ENCODE data around the gene ZBP1.

Gene ZBP1

GRCh38 chr20:57657535-57658446 lies 37.6 kb upstream of the ZBP1 start:
- DNase-seq, result no peak

DNA sequence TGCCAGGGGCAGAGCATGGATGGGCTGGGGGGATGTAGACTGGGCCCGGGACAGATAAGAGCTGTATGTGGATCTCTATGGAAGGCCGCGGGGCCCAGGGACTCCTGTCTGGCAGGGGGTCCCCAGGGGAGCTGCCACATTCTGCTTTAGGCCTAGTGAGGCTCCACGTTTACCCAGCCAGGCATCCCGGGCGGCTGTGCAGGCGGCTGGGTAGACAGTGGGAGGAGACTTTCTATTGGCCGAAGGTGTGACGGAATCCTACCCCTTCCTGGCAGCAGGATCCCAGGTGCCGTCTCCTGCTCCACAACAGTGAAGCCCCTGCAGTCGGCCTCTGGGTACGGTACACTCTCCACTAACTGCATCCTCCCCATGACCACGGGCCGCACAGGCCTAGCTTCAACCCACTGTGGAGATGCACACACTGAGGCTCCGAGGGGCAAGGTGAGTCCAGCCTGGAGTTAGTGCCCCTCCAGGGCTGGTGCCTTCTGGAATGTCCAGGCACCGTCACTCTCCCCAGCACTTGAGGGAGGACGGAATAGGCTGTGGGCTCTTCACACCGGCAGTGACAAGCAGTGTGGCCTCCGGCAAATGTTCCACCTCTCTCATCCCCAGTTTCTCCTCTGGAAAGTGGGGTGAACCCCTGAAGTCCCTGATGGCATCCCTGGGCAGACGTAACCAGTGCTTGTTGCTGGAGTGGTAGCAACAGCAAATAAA lies 36.8 kb upstream of the ZBP1 start:
- DNase-seq, result no peak

DNA sequence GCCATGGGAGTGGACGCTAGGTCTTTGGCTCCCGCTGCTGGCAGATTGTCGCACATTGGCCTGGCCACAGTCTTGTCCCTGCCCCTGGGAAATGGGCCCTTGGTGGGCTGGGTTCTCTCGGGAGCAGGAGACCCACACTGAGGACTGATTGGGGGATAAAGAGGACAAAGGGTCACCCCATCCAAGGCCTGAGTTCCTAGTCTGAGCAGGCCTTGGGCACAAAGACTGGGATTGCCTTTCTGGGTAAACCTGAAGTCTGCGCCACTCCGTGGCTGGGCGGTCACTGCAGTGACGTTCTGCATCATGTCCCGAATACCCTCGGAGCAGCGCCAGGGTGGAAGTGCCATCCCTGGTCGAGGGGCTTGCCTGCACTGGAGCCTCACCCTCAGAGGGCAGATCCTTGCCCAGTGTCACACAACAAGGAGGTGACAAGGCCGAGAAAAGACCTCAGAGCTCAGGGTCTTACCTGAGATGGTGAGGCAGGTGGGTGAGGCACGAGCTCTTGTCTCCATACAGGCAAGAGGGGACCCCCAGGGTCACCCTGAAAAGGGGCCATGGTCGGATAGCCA lies 36.1 kb upstream of the ZBP1 start:
- DNase-seq, result no peak

GRCh38 chr20:57655809-57656155 lies 35.6 kb upstream of the ZBP1 start:
- no peak for DNase-seq

DNA sequence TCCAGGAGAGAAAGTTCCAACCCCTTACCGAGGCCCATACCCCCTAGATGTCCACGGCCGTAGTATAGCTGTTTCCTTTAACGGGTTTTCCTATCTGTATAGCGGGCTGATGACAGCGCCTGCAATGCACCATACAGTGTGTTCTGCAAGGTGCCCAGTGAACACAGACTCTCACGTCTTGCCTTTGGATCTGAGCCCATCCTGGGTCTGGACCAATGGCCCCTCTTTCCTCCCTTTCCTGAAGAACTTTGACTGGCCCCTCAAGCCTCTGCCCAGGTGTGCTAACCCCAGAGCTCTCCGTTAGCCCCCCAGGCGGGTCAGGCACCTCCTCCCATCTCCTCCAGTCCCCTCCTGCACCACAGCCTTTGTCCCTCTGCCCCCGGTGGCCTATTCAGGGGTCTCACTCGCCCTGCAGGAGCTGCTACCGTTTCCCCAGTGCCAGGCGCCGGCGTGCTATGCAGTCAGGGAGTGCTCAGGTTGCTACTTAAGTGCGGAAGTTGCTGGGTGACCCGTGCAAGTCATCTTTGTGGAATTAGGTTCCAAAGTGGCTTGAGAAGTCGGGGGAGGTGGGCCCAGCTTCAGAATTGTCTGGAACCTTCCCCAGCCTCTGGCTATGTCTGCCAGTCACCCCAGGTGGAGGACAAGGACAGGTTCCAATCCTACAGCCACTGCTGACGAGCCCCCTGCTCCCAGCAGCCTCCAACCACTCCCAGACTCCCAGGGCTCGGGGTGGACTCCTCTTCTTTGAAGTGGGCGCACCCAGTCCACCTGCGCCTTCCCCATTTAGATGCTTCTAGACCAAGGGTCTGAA lies 35.0 kb upstream of the ZBP1 start:
- DNase-seq, result no peak

DNA sequence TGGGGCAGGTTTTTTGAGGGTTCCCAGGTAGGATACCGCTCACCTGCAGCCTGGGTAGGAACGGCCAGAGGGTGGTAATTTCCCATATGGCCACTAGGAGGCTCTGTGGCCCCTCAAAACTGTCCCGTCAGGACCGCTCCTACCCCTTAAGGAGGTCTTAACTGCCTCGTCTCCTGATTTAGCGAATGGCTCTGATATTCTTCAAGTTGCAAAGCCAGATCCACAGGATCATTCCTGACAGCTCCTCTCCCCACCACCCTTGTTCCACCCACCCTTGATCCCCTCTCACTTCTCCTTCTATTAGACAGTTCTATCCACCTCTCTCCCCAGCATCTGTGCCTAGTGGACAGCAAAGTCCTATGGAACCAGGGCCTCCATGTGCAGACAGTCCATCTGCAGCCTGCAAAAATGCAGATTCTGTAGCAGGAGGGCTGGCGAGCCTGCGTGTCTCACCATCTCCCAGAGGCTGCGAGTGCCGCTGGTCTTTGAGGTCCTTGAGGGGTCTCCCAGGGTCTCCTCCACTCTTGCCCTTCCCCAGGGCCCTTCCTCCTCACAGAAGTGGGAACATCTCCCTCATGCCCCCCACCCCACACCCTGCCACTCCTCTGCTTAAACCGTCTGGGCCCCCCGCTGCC lies 34.3 kb upstream of the ZBP1 start:
- DNase-seq, result peak; percentile 88

GRCh38 chr20:57653910-57654309 lies 33.7 kb upstream of the ZBP1 start:
- DNase-seq, result no peak

GRCh38 chr20:57653546-57653900 lies 33.3 kb upstream of the ZBP1 start:
- DNase-seq, result no peak

DNA sequence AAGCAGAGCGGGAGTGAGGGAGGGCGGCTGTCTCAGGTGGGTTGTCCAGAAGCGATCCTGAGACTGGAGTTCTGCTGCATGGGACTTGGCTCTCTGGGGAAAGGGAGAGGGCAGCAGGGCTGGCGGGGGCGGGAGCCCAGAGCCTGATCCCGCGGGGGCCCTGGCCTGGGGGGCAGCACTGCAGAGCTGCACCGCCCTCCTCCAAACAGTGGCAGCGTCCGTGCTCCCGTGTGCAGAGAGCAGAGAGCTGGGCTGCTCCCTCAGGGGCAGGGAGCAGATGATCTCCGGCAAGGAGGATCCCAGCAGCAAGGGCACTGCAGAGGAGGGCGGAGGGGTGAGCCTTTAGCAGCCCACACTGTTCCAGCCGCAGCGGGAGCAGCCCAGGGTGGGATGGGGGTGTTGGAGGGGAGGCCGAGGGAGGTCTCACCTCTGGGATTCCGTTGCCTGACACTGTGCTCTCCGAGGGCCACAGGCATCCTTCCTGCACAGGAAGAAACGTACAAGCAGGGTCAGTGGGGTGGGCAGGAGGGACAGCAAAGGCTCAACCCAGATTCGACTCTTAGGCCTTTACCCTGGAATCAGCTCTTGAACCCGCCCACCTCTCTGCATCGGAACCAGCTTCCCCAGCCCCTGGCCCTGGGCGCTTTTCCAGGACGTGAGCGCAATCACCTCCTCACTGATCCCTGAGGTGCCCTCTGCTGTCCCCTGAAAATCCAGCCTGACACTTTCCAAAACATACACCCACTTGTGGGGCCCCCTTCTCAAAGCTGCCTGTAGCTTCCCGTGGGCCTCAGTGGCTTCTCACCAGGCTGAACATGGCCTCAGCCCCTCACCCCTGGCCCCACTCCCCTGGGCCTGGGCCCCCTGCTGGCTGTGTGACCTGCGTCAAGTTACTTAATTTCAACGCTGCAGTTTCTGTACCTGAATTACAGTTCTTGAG lies 32.6 kb upstream of the ZBP1 start:
- DNase-seq, result no peak

- DNase-seq, result no peak
These were observed 31.8 kb upstream of the ZBP1 start for GRCh38 chr20:57651881-57652605.

DNA sequence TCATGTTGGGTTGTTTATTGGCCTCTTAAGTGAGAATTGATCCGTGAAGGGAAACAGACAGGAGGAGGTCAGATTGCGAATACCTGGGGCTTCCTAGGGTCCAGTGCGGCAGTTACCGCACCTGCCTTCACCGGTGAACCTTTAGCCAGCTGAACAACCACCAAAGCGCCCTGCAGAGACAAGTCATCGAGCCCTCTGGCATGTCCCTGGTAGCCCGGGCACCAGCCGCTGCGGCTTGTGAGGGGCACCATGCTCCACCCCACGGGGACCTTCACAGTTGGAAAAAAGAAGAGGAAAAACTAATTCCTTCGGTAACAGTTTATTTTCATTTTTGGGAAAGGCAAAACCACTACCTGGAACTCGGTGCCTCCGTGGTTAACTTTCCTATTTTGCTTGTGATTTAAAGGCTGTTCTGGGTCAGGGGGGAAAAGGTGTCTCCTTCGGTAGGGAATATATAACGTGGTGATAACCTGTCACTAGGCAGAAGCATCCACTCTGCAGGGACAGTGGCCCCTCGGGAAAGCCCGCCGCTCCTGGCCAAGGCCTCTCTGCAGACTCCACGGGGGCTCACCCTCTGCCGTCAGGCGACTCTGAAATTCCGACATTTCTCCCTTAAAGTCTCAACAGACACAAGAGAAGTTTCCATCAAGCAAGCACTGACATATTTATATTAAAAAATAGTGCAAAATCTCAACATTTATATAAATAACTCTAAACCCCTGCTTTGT lies 30.7 kb upstream of the ZBP1 start:
- DNase-seq, result no peak

GRCh38 chr20:57650266-57650665 lies 30.0 kb upstream of the ZBP1 start:
- DNase-seq, result peak; percentile 1

DNA sequence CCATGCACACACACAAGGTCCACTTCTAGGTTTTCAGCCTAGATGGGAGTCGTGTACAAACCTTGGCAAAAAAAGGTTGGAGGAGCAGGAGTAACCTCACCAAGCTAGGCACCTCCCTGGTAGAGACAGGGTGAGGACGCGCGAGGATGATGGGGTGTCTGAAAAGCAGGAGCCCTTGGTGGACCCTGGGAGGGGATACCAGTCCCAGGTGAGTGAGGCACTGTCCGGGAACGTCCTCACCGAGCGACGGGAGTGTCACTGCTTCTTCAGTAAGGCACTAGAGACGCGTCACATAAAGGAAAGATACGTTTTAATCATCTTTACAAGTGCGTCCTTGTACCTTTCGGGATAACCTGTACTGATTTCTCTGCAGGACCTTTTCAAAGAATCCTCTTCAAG lies 29.4 kb upstream of the ZBP1 start:
- no peak for DNase-seq

DNA sequence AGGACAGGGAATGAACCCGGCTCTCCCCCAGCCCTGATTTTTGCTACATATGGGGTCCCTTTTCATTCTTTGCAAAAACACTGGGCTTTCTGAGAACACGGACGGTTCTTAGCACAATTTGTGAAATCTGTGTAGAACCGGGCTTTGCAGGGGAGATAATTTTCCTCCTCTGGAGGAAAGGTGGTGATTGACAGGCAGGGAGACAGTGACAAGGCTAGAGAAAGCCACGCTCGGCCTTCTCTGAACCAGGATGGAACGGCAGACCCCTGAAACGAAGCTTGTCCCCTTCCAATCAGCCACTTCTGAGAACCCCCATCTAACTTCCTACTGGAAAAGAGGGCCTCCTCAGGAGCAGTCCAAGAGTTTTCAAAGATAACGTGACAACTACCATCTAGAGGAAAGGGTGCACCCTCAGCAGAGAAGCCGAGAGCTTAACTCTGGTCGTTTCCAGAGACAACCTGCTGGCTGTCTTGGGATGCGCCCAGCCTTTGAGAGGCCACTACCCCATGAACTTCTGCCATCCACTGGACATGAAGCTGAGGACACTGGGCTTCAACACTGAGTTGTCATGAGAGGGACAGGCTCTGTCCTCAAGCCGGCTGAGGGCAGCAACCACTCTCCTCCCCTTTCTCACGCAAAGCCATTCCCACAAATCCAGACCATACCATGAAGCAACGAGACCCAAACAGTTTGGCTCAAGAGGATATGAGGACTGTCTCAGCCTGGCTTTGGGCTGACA lies 28.8 kb upstream of the ZBP1 start:
- peak; percentile 4 for DNase-seq

DNA sequence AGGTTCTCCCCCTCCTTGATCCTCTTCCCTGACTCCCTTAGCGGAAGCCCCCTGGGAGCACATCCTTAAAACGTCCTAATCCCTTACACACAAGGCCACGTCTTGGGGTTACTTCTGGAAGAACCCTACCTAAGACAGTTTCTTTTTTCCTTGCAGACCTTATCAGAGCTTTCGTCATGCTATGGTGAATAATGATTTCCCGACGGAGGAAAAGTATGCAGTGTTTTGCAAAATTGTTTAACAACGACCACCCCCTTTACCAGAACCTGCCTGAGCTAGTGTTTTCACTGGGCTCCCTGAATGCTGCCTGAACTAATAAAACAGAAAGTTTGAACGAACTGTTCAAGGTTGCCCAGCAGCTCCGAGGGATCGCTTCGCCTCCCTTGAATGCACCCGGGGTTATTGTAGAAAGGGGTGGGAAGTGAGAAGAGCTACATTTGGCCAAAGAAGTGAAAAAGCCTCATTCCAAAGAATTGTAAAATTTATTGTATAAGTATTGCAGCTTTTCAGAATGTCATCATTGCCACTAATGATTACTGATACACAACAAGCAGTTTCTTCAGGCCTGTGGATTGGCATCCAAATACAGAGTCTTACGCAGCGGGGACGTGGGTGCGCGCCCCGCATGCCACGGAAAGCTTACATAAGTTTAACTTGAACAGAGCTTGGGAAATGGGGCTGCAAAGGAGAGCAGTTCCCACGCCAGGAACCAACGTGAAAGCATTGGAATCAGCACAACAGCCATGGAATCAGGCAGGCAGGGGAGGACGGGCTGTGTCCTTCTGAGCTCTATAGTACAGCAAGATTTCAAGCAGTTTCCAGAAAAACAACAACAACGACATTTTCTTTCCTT lies 27.9 kb upstream of the ZBP1 start:
- DNase-seq, result peak; percentile 32

- DNase-seq, result peak; percentile 8
These were observed 27.0 kb upstream of the ZBP1 start for GRCh38 chr20:57647006-57647932.

- DNase-seq, result no peak
These were observed 18.6 kb upstream of the ZBP1 start for GRCh38 chr20:57638895-57639236.

Measured in eye (tissue), 1 donor.